Colonic mucosa (tissue), 4 donors: ENCODE results near the gene TMEM98. TPM values are rescaled to one million over a fixed set of nuclear protein-coding genes. Genes with fewer than 3 reads are reported as not detected.
A peak's percentile ranks its signal among the peaks of the same experiment; 100 is the strongest.

ENCODE experiments used
- DNase-seq: peaks from one replicate; pipeline ENCODE4 v3.0.0-alpha.2; 2020
- H3K27ac ChIP-seq: fragments of 200-600 bp; one replicate; pipeline ENCODE4 v1.8.0; 2021
- H3K27me3 ChIP-seq: fragments of 200-600 bp; one replicate; pipeline ENCODE4 v1.8.0; 2021
- H3K36me3 ChIP-seq: fragments of 200-600 bp; one replicate; pipeline ENCODE4 v1.8.0; 2021
- H3K4me1 ChIP-seq: fragments of 200-600 bp; one replicate; pipeline ENCODE4 v1.8.0; 2021; ENCODE audit warnings: mild to moderate bottlenecking
- H3K4me3 ChIP-seq: fragments of 200-600 bp; one replicate; pipeline ENCODE4 v1.8.0; 2021
- H3K9ac ChIP-seq, 2 donors: one replicate each; pipeline ENCODE4 v1.7.0; 2013; ENCODE audit warnings: control low read depth in 2 of 2, low read depth in 2 of 2, low read length in 2 of 2
- H3K9me3 ChIP-seq: fragments of 200-600 bp; one replicate; pipeline ENCODE4 v1.8.0; 2021
- intact Hi-C: fragments of 100-400 bp; cut with DNase I; formaldehyde crosslinking; loops from one replicate; pipeline ENCODE4 v1.14.1; 2022
- total RNA-seq, 2 donors: library from RNA; stranded (reverse); fragmentation: NEBNext Ultra II Directional in 1 of 2; extraction: Animal tissue kit (Norgen Biotek cat#: 25700) in 1 of 2; gene quantifications; one replicate each; pipeline ENCODE4 v1.2.1, GENCODE V29; 2021
- TF ChIP-seq, protein P1 (sequence below): fragments of 200-600 bp; IDR thresholded peaks from one replicate; pipeline ENCODE4 v1.8.0; 2022; ENCODE audit warnings: antibody characterized with exemption, mild to moderate bottlenecking
- donor health status: healthy.
- donor health status: DM: no; HTN: no; CAD: no.
- donor health status: DM: no; HTN: no; CAD: no.

Gene TMEM98
- total RNA-seq, 2 donors from 2014 or later: 110 to 138 TPM

GRCh38 chr17:32954477-32954876 is 26.5 kb downstream of the TMEM98 start:
- peak; percentile 90 for DNase-seq
- Histone ChIP-seq H3K27ac (peak overlapping the region; percentile 87), H3K4me1 (no peaks in the 10 kb centered on the region), H3K36me3 (no peaks in the 10 kb centered on the region), H3K27me3 (no peaks in the 10 kb centered on the region), H3K9me3 (no peaks in the 10 kb centered on the region), H3K9ac (peak overlapping the region in 1 of 2 donors; percentile 38), H3K4me3 (no peak overlapping the region)
- TF ChIP-seq, protein P1, sequence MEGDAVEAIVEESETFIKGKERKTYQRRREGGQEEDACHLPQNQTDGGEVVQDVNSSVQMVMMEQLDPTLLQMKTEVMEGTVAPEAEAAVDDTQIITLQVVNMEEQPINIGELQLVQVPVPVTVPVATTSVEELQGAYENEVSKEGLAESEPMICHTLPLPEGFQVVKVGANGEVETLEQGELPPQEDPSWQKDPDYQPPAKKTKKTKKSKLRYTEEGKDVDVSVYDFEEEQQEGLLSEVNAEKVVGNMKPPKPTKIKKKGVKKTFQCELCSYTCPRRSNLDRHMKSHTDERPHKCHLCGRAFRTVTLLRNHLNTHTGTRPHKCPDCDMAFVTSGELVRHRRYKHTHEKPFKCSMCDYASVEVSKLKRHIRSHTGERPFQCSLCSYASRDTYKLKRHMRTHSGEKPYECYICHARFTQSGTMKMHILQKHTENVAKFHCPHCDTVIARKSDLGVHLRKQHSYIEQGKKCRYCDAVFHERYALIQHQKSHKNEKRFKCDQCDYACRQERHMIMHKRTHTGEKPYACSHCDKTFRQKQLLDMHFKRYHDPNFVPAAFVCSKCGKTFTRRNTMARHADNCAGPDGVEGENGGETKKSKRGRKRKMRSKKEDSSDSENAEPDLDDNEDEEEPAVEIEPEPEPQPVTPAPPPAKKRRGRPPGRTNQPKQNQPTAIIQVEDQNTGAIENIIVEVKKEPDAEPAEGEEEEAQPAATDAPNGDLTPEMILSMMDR: no peak
- intact Hi-C loops: no loop called here

GRCh38 chr17:32955155-32955554 is 27.2 kb downstream of the TMEM98 start:
- H3K36me3 ChIP-seq: no peaks in the 10 kb centered on the region
- H3K4me3 ChIP-seq: no peak overlapping the region
- H3K27ac ChIP-seq: peak overlapping the region; percentile 87
- no peaks in the 10 kb centered on the region for H3K9me3 ChIP-seq
- no peaks in the 10 kb centered on the region for H3K4me1 ChIP-seq
- no peaks in the 10 kb centered on the region for H3K27me3 ChIP-seq
- no peak for DNase-seq
- intact Hi-C loops: no loop called here
- TF ChIP-seq, protein P1: no peak
- H3K9ac ChIP-seq: no peak overlapping the region

GRCh38 chr17:32956240-32956970 is 28.5 kb downstream of the TMEM98 start:
- no peaks in the 10 kb centered on the region for H3K36me3 ChIP-seq
- no peaks in the 10 kb centered on the region for H3K4me1 ChIP-seq
- no peak overlapping the region for H3K27ac ChIP-seq
- H3K4me3 ChIP-seq: no peak overlapping the region
- H3K9ac ChIP-seq: no peak overlapping the region
- no peaks in the 10 kb centered on the region for H3K27me3 ChIP-seq
- no peak for DNase-seq
- intact Hi-C loops: no loop called here
- H3K9me3 ChIP-seq: no peaks in the 10 kb centered on the region
- TF ChIP-seq, protein P1: no peak

GRCh38 chr17:32958418-32958817 is 30.5 kb downstream of the TMEM98 start:
- Histone ChIP-seq H3K4me3 (no peak overlapping the region), H3K27ac (no peak overlapping the region), H3K27me3 (no peaks in the 10 kb centered on the region), H3K9ac (no peak overlapping the region), H3K36me3 (no peaks in the 10 kb centered on the region), H3K4me1 (no peaks in the 10 kb centered on the region), H3K9me3 (no peaks in the 10 kb centered on the region)
- TF ChIP-seq, protein P1: no peak
- DNase-seq: no peak
- intact Hi-C loops: no loop called here

GRCh38 chr17:32960815-32961214 is 32.9 kb downstream of the TMEM98 start:
- no peaks in the 10 kb centered on the region for H3K9me3 ChIP-seq
- no peak overlapping the region for H3K9ac ChIP-seq
- H3K36me3 ChIP-seq: no peaks in the 10 kb centered on the region
- TF ChIP-seq, protein P1: no peak
- H3K4me1 ChIP-seq: no peaks in the 10 kb centered on the region
- H3K27ac ChIP-seq: no peak overlapping the region
- intact Hi-C loops: no loop called here
- H3K4me3 ChIP-seq: no peak overlapping the region
- H3K27me3 ChIP-seq: no peaks in the 10 kb centered on the region
- no peak for DNase-seq
